ENCODE measurements around the gene MRS2. TPM values are rescaled to one million over a fixed set of nuclear protein-coding genes. Genes with fewer than 3 reads are reported as not detected.

Gene MRS2
- total RNA-seq, 4 donors from 2014 or later = 23.1 to 37.8 (median 30.4) TPM

GRCh38 chr6:24426729-24427446, 24.2 kb downstream of the MRS2 start:
- Histone ChIP-seq H3K4me1 (no peaks in the 10 kb centered on the region), H3K27ac (no peak overlapping the region), H3K4me3 (replicated peaks in 1 of 3) (no peak overlapping the region), H3K9me3 (no peaks in the 10 kb centered on the region), H3K36me3 (peaks cover 22 to 36% of the 10 kb centered on the region in 2 donors), H3K27me3 (no peaks in the 10 kb centered on the region)
- 85 to 88% methylated on average over 10 of the region's 10 CpGs for WGBS, 2 donors
- intact Hi-C loops (cut with DNase I) = no loop called here
- TF ChIP-seq CTCF (IDR thresholded peaks at IDR 0.05) (no peak), POLR2A (IDR thresholded peaks at IDR 0.05) (no peak)
- no peak for DNase-seq

GRCh38 chr6:24428615-24429014, 25.9 kb downstream of the MRS2 start:
- WGBS, 2 donors = 97 to 99% methylated on average over 2 of the region's 2 CpGs
- H3K27ac ChIP-seq = no peak overlapping the region
- H3K9me3 ChIP-seq = no peaks in the 10 kb centered on the region
- peaks cover 14 to 21% of the 10 kb centered on the region in 2 donors for H3K36me3 ChIP-seq
- no peaks in the 10 kb centered on the region for H3K4me1 ChIP-seq
- no peak overlapping the region for H3K4me3 ChIP-seq (replicated peaks in 1 of 3)
- H3K27me3 ChIP-seq = no peaks in the 10 kb centered on the region
- DNase-seq = no peak
- intact Hi-C loops (cut with DNase I) = no loop called here
- TF ChIP-seq POLR2A (IDR thresholded peaks at IDR 0.05) = no peak
- TF ChIP-seq CTCF (IDR thresholded peaks at IDR 0.05) = no peak

- TF ChIP-seq POLR2A (IDR thresholded peaks at IDR 0.05) (no peak), CTCF (IDR thresholded peaks at IDR 0.05) (no peak)
- Histone ChIP-seq H3K9me3 (no peaks in the 10 kb centered on the region), H3K27me3 (no peaks in the 10 kb centered on the region), H3K4me1 (no peaks in the 10 kb centered on the region), H3K4me3 (replicated peaks in 1 of 3) (no peak overlapping the region), H3K36me3 (peaks cover 10 to 16% of the 10 kb centered on the region in 2 donors), H3K27ac (no peak overlapping the region)
- 84 to 93% methylated on average over 3 of the region's 3 CpGs for WGBS, 2 donors
- no peak for DNase-seq
- intact Hi-C loops (cut with DNase I) = no loop called here
Observed at GRCh38 chr6:24429146-24429545, 26.4 kb downstream of the MRS2 start.

- Histone ChIP-seq H3K27me3 (no peaks in the 10 kb centered on the region), H3K27ac (no peak overlapping the region), H3K9me3 (no peaks in the 10 kb centered on the region), H3K36me3 (peaks cover under 1 to 9% of the 10 kb centered on the region in 2 donors), H3K4me1 (no peaks in the 10 kb centered on the region), H3K4me3 (replicated peaks in 1 of 3) (no peak overlapping the region)
- intact Hi-C loops (cut with DNase I) = no loop called here
- no peak for TF ChIP-seq CTCF (IDR thresholded peaks at IDR 0.05)
- TF ChIP-seq POLR2A (IDR thresholded peaks at IDR 0.05) = no peak
- WGBS, 2 donors = 78 to 91% methylated on average over 3 of the region's 3 CpGs
- no peak for DNase-seq
Observed at GRCh38 chr6:24430086-24430485, 27.4 kb downstream of the MRS2 start.

GRCh38 chr6:24431045-24431451, 28.3 kb downstream of the MRS2 start:
- Histone ChIP-seq H3K36me3 (no peaks in the 10 kb centered on the region), H3K27me3 (no peaks in the 10 kb centered on the region), H3K9me3 (no peaks in the 10 kb centered on the region), H3K4me1 (no peaks in the 10 kb centered on the region), H3K4me3 (replicated peaks in 1 of 3) (no peak overlapping the region), H3K27ac (no peak overlapping the region)
- WGBS, 2 donors = 66 to 89% methylated on average over 1 of the region's 1 CpG
- intact Hi-C loops (cut with DNase I) = no loop called here
- no peak for TF ChIP-seq POLR2A (IDR thresholded peaks at IDR 0.05)
- TF ChIP-seq CTCF (IDR thresholded peaks at IDR 0.05) = peak; percentile 45 to 69 (median 63)
- peak; percentile 13 to 14 for DNase-seq
